ENCODE data around the gene PFN3.
"Not testable (repeated sequence)": the region's sequence is repeated elsewhere in the genome, so short reads cannot be mapped to it uniquely, and the experiment has no call there.

The PFN3 gene

DNA sequence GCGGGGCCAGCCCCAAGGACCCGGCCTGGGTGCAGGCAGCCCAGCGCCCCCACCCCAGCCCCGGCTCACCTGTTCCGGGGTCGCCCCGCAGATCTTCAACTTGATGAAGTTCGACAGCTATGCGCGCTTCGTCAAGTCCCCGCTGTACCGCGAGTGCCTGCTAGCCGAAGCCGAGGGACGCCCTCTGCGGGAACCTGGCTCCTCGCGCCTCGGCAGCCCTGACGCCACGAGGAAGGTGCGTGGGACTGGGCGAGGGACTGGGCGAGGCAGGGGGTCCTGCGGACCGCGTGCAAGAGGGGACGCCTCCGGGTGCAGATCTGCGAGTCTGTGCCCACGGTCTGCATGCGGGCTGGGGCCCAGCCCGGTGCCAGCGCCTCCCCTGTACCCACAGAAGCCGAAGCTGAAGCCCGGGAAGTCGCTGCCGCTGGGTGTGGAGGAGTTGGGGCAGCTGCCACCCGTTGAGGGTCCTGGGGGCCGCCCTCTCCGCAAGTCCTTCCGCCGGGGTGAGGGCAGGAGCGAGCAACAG, 33.1 kb downstream of the PFN3 start:
- no peaks in the 10 kb centered on the region for H3K9me3 ChIP-seq (ENCODE audit: low read length)
- H3K9ac ChIP-seq (ENCODE audit: low read length): no peak overlapping the region
- H3K4me1 ChIP-seq (ENCODE audit: insufficient read depth, low read length): peaks cover 33% of the 10 kb centered on the region
- peak overlapping the region; percentile 98 for H3K27ac ChIP-seq (ENCODE audit: low read depth, low read length)
- H3K36me3 ChIP-seq (ENCODE audit: insufficient read depth, low read length): no peaks in the 10 kb centered on the region
- H3K4me3 ChIP-seq (ENCODE audit: low read depth in 1 of 2, low read length in 2 of 2): peak overlapping the region; percentile 35 to 78
- H3K27me3 ChIP-seq (ENCODE audit: control insufficient read depth in 1 of 2, insufficient read depth in 2 of 2, low read length in 2 of 2): no peaks in the 10 kb centered on the region

DNA sequence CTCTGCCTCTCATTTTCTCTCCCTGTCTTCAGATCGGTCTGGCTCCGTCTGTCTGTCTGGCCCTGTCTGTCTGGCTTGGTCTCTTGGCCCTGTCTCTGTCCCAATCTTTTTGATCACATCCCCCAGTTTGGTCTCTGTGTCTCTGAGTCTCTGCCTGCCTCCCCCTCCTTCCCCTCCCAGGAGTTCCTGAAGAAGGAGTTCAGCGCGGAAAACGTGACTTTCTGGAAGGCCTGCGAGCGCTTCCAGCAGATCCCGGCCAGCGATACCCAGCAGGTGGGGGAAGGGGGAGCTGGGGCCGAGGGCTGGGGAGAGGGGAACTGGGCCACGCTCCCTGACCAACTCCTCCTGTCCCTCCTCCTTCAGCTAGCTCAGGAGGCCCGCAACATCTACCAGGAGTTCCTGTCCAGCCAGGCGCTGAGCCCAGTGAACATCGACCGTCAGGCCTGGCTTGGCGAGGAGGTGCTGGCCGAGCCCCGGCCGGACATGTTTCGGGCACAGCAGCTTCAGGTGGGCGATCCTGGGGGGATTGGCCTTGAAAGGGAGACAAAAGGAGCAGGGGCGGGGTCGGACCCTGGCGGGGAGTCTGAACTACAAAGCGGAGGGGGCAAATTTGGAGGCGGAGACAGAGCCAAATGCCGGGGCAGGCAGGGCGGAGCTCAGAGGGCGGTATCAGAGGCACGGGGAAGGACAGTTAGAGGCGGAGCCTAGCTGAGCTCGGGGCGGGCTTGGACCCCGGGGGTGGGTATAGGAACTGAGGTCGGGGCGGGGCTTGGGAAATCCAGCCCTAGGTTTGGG, 33.7 kb downstream of the PFN3 start:
- Histone ChIP-seq H3K9me3 (ENCODE audit: low read length) (no peaks in the 10 kb centered on the region), H3K4me3 (ENCODE audit: low read depth in 1 of 2, low read length in 2 of 2) (peak overlapping the region; percentile 35 to 78), H3K9ac (ENCODE audit: low read length) (peak overlapping the region; percentile 86), H3K36me3 (ENCODE audit: insufficient read depth, low read length) (no peaks in the 10 kb centered on the region), H3K27me3 (ENCODE audit: control insufficient read depth in 1 of 2, insufficient read depth in 2 of 2, low read length in 2 of 2) (no peaks in the 10 kb centered on the region), H3K27ac (ENCODE audit: low read depth, low read length) (peak overlapping the region; percentile 98), H3K4me1 (ENCODE audit: insufficient read depth, low read length) (peaks cover 33% of the 10 kb centered on the region)

DNA sequence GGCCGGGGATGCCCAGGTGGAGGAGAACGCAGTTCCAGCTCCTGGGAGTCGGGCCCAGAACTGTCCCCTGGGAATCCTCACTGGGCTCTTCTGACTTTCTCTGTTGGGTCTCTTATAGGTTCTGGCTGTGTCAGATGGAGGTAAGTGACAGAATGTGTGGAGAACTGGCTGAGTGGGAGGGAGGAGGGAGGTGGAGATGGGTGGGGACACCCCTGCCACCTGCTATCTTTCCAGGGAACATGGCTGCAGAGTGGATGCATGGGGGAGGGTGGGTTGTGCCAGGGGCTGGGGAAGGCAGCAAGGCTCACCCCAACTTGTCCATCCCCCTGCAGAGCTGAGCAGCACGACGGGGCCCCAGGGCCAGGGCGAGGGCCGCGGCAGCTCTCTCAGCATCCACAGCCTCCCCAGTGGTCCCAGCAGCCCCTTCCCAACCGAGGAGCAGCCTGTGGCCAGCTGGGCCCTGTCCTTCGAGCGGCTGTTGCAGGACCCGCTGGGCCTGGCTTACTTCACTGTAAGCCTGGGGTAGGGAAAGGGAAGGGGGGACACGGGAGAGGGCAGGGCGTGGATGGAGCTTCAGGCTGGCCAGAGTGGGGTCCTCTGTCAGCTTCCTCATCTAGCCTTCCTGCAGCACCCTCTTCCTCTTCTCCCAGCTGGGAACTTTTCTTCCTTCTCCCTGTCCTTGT, 34.5 kb downstream of the PFN3 start:
- Histone ChIP-seq H3K4me1 (ENCODE audit: insufficient read depth, low read length) (peaks cover 28% of the 10 kb centered on the region), H3K9ac (ENCODE audit: low read length) (peak overlapping the region; percentile 86), H3K27me3 (ENCODE audit: control insufficient read depth in 1 of 2, insufficient read depth in 2 of 2, low read length in 2 of 2) (no peaks in the 10 kb centered on the region), H3K36me3 (ENCODE audit: insufficient read depth, low read length) (no peaks in the 10 kb centered on the region), H3K4me3 (ENCODE audit: low read depth in 1 of 2, low read length in 2 of 2) (peak overlapping the region in 1 of 2 donors; percentile 78), H3K9me3 (ENCODE audit: low read length) (no peaks in the 10 kb centered on the region), H3K27ac (ENCODE audit: low read depth, low read length) (peak overlapping the region; percentile 98)

DNA sequence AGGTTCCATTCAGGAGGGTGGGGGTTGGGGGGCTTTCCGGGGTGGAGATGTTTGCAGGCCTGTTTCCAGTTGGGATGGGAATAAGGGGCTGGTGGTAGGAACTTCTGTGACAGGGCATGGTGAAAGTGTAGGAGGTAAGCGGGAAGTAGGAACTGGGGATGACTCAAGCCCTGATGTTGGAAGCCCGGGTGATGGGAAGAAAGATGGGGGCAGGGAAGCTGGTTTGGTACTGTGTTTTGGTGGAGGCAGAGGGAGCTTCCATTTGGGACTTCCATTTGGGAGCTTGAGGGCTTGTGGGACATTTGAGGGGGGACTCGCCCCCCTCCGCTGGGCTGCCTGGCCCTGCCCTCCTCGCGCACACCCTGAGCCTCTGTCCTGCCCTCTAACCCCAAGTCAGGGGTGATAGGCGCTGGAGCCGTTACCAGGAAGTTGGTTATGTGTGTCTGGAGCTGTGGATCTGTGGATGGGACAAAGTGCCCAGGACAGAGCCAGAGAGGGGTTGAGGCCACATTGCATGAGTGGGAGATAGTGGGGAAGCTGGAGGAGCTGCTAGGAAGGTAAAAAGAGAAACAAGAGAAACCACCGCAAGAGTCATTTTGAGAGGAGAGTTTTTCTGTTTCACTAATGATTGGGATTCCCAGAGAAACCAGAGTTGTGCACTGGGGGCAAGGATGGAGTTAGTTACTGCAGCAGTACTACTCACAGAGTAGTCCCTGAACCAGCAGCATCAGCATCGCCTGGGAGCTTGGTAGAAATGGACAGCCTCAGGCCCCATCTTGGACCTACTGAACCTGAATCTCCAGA, 36.1 kb downstream of the PFN3 start:
- Histone ChIP-seq H3K36me3 (ENCODE audit: insufficient read depth, low read length) (no peaks in the 10 kb centered on the region), H3K4me1 (ENCODE audit: insufficient read depth, low read length) (peaks cover 28% of the 10 kb centered on the region)

DNA sequence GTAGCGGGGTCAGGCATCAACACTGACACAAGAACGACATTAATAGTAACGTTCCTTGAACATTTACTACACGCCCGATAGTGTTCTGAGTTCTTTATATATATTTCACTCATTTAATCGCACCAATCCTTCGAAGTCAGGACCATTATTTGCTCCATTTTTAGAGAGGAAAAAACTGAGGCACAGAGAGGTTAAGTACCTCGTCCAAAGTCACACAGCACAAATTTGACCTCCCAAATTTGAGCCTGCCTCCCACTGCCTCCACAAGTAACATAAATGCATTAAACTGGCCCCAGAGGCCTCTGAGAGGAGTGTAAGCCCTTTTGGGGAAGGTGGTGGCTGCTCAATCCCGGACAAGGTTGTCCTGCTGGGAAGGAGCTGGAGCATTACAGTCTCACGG, 36.9 kb downstream of the PFN3 start:
- no peaks in the 10 kb centered on the region for H3K9me3 ChIP-seq (ENCODE audit: low read length)
- H3K9ac ChIP-seq (ENCODE audit: low read length): no peak overlapping the region
- peak overlapping the region; percentile 45 to 67 for H3K4me3 ChIP-seq (ENCODE audit: low read depth in 1 of 2, low read length in 2 of 2)
- H3K4me1 ChIP-seq (ENCODE audit: insufficient read depth, low read length): peaks cover 28% of the 10 kb centered on the region
- H3K27ac ChIP-seq (ENCODE audit: low read depth, low read length): no peak overlapping the region
- peaks cover 0 to 4% of the 10 kb centered on the region in 2 donors for H3K27me3 ChIP-seq (ENCODE audit: control insufficient read depth in 1 of 2, insufficient read depth in 2 of 2, low read length in 2 of 2)
- H3K36me3 ChIP-seq (ENCODE audit: insufficient read depth, low read length): no peaks in the 10 kb centered on the region

More for the DNA sequence above, 36.1 kb downstream of the PFN3 start:
- H3K9ac ChIP-seq (ENCODE audit: low read length): no peak overlapping the region
- H3K9me3 ChIP-seq (ENCODE audit: low read length): no peaks in the 10 kb centered on the region
- H3K27me3 ChIP-seq (ENCODE audit: control insufficient read depth in 1 of 2, insufficient read depth in 2 of 2, low read length in 2 of 2): peaks cover 0 to 4% of the 10 kb centered on the region in 2 donors
- no peak overlapping the region for H3K4me3 ChIP-seq (ENCODE audit: low read depth in 1 of 2, low read length in 2 of 2)
- H3K27ac ChIP-seq (ENCODE audit: low read depth, low read length): no peak overlapping the region

DNA sequence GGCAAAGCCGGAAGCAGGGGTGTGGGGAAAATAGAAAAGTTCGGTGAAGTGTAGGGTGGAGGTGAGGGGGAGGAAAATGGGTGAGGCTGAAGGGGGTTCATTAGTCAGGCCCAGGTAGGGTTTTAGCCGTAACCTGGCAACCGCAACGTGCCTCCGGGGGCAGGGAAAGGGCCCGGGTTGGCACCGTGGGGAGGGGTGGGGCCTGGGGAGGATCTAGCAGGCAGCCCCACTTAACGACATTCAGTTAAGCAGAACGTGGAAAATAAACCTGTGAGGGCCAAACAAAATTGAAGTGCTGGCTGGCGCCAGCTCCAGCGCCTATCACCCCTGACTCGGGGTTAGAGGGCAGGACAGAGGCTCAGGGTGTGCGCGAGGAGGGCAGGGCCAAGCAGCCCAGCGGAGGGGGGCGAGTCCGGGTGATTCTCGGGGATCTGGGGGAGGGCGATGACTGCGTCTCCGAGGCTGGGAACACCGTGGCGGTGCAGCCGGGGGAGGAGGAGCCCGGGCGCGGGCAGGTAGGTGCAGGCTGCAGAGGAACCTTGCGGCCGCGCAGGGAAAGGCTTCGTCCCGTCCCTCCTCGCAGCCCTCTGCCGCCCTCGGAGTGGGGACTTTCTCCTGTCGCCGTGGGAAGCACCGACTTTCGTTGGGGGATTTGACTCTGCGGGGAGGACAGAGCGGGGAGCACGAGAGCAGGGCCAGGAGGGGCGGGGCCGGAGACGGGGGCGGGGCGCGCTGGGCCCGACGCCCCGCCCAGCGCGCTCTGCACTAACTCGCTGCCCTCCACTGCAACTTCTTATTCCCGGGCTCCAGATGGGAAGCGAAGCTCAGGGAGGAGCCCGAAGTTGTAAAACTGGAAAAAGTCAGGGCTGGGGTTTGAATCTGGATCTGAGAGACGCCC, 37.6 kb downstream of the PFN3 start:
- Histone ChIP-seq H3K27me3 (ENCODE audit: control insufficient read depth in 1 of 2, insufficient read depth in 2 of 2, low read length in 2 of 2) (peaks cover 0 to 6% of the 10 kb centered on the region in 2 donors), H3K9ac (ENCODE audit: low read length) (no peak overlapping the region), H3K27ac (ENCODE audit: low read depth, low read length) (no peak overlapping the region), H3K36me3 (ENCODE audit: insufficient read depth, low read length) (no peaks in the 10 kb centered on the region), H3K4me1 (ENCODE audit: insufficient read depth, low read length) (peaks cover 27% of the 10 kb centered on the region), H3K9me3 (ENCODE audit: low read length) (no peaks in the 10 kb centered on the region), H3K4me3 (ENCODE audit: low read depth in 1 of 2, low read length in 2 of 2) (peak overlapping the region; percentile 45 to 67)

DNA sequence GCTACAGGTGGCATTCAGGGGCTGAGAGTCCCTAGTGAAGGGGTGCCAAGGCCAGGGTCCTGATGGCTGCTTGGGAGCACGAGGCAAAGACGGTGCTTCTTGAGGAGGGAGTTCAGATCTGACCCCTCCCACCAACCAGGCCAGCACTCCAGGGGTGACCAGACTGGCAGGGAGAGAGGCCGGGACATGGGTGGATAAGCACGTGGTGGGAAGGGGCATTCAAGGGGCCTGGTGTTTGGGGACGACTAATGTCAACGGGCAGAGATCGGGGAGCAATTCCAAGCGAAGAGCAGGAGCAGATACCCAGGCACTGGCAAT, 38.2 kb downstream of the PFN3 start:
- H3K9me3 ChIP-seq (ENCODE audit: low read length): no peaks in the 10 kb centered on the region
- H3K27ac ChIP-seq (ENCODE audit: low read depth, low read length): no peak overlapping the region
- no peak overlapping the region for H3K9ac ChIP-seq (ENCODE audit: low read length)
- H3K4me1 ChIP-seq (ENCODE audit: insufficient read depth, low read length): peaks cover 21% of the 10 kb centered on the region
- H3K4me3 ChIP-seq (ENCODE audit: low read depth in 1 of 2, low read length in 2 of 2): no peak overlapping the region
- peaks cover 0 to 8% of the 10 kb centered on the region in 2 donors for H3K27me3 ChIP-seq (ENCODE audit: control insufficient read depth in 1 of 2, insufficient read depth in 2 of 2, low read length in 2 of 2)
- H3K36me3 ChIP-seq (ENCODE audit: insufficient read depth, low read length): no peaks in the 10 kb centered on the region

DNA sequence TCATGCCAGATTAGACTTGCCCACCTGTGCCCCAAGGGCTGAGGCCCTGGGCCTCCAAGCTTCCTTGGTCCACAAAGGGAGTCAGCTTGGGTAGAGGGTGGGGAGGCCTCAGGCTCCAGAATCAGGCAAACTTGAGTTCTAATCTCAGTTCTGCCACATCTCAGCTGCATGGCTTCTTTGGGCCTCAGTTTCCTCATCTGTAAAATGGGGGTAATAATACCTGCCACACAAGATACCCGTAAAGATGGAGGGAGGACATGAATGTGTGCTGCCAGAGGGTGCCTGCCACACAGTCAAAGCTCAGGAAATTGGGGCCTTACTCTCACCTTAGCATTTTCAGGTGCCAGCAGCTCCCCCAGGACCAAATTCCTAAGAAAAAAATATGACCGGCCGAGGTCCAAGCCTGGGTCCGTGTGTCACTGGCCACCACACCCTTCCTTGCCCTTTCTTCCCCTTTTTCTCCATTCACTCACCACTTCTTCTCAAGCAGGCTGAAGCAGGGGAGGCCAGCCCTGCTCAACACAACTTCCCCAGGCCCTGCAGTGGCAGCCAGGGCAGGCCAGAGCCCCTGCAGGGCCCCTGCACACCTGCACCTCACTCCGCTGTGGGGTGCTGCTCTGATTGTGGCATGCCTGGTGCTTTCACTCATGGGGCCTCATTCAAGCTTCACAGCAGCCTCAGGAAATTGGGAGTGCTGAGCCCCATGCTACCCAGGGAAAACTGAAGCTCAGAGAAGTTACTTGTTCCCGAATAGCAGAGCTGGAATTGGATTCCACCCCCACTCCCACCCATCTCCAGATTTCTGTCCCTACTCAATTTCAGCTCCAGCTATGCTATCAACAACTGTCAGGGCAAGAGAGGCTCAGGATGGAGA, 38.8 kb downstream of the PFN3 start:
- Histone ChIP-seq H3K27ac (ENCODE audit: low read depth, low read length) (no peak overlapping the region), H3K27me3 (ENCODE audit: control insufficient read depth in 1 of 2, insufficient read depth in 2 of 2, low read length in 2 of 2) (peaks cover 0 to 8% of the 10 kb centered on the region in 2 donors), H3K9me3 (ENCODE audit: low read length) (no peaks in the 10 kb centered on the region), H3K4me1 (ENCODE audit: insufficient read depth, low read length) (peaks cover 20% of the 10 kb centered on the region), H3K36me3 (ENCODE audit: insufficient read depth, low read length) (no peaks in the 10 kb centered on the region), H3K4me3 (ENCODE audit: low read depth in 1 of 2, low read length in 2 of 2) (no peak overlapping the region), H3K9ac (ENCODE audit: low read length) (no peak overlapping the region)

DNA sequence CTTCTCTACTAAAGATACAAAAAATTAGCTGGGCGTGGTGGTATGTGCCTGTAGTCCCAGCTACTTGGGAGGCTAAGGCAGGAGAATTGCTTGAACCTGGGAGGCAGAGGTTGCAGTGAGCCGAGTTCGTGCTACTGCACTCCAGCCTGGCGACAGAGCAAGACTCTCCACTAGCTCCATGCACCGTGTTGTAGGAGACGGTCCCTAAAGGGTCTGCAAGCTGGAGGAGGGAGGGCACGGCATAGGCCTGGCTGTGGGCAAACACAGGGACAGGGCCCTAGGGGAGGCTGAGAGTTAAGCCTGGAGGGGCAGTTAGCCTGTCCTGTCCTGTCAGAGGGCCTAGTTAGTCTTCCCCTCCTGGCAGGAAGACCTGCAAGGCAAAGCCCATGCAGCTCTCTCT, 39.7 kb downstream of the PFN3 start:
- not testable (repeated sequence) for H3K27ac ChIP-seq (ENCODE audit: low read depth, low read length)

DNA sequence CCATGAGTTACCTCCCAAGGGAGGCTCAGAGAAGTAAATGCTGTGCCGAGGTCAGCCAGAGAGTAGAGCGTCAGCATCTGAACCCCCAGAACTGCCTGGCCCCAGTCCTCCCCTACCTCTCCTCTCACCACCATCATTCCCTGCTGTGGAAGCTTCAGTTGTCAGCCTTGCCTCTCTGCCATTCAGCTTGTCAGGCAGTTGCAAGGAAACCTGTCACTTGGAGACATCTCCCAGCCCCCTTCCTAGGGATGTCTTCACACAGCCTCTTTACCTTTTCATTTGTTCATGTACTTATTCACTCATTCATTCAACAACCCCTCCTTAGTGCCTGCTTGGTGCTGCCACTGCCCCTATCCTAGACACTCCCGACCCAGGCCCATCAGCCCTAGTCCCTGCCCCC, 40.6 kb downstream of the PFN3 start:
- Histone ChIP-seq H3K9ac (ENCODE audit: low read length) (no peak overlapping the region), H3K36me3 (ENCODE audit: insufficient read depth, low read length) (no peaks in the 10 kb centered on the region), H3K4me1 (ENCODE audit: insufficient read depth, low read length) (peaks cover 8% of the 10 kb centered on the region), H3K27me3 (ENCODE audit: control insufficient read depth in 1 of 2, insufficient read depth in 2 of 2, low read length in 2 of 2) (peaks cover 0 to 8% of the 10 kb centered on the region in 2 donors), H3K9me3 (ENCODE audit: low read length) (no peaks in the 10 kb centered on the region), H3K4me3 (ENCODE audit: low read depth in 1 of 2, low read length in 2 of 2) (no peak overlapping the region), H3K27ac (ENCODE audit: low read depth, low read length) (no peak overlapping the region)

More for the DNA sequence above, 39.7 kb downstream of the PFN3 start:
- peaks cover 11% of the 10 kb centered on the region for H3K4me1 ChIP-seq (ENCODE audit: insufficient read depth, low read length)
- not testable (repeated sequence) for H3K9ac ChIP-seq (ENCODE audit: low read length); H3K4me3 ChIP-seq (ENCODE audit: low read depth in 1 of 2, low read length in 2 of 2); H3K27me3 ChIP-seq (ENCODE audit: control insufficient read depth in 1 of 2, insufficient read depth in 2 of 2, low read length in 2 of 2); H3K9me3 ChIP-seq (ENCODE audit: low read length); H3K36me3 ChIP-seq (ENCODE audit: insufficient read depth, low read length)
